ENCODE results near the gene CTTNBP2. TPM values are rescaled to one million over a fixed set of nuclear protein-coding genes. Genes with fewer than 3 reads are reported as not detected.

Gene CTTNBP2
- polyA plus RNA-seq, 4 donors: 24.5 to 32.1 (median 28.5) TPM

DNA sequence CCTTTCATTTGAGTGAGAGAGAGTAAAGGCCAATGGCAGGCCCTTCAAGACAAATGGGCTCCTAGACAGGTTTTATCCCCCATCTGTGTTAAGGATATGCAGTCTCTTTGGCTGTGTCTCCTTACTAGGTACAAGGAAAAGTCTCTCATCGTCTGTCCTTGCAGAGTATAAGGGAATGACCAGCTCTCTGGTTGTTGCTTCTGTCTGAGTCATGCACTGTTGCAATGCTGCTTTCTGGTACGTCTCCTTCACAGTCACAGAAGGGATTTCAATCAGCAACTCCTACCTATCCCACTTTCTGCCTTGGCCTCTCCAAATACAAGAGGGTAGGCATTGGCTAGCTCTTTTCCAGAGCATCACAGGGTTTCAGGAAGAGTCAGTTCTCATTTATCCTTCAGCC, 48.1 kb downstream of the CTTNBP2 start:
- no peak for DNase-seq (ENCODE audit: low read depth in 4 of 4, low spot score in 3 of 4)

DNA sequence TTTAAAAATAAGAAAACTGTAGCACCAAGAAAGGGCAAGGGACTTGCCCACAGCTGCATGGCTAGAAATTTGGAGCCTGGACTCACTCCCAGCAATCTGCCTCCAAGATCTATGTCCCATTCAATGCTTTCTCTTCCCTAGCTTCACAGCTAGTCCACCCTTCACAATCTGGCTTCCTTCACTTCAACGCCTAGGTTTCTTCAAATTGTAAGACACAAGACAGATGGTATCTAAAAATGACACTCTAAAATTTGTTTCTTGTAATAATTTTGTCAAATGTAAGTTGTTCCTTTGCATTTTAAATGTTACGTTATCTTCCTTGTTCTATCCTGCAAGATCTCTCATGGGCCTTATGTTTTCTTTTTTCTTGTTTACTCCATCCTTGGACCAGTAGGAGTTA, 48.6 kb downstream of the CTTNBP2 start:
- no peak for DNase-seq (ENCODE audit: low read depth in 4 of 4, low spot score in 3 of 4)

- no peak for DNase-seq (ENCODE audit: low read depth in 4 of 4, low spot score in 3 of 4)
Observed at GRCh38 chr7:117819558-117819957, 53.7 kb downstream of the CTTNBP2 start.

DNA sequence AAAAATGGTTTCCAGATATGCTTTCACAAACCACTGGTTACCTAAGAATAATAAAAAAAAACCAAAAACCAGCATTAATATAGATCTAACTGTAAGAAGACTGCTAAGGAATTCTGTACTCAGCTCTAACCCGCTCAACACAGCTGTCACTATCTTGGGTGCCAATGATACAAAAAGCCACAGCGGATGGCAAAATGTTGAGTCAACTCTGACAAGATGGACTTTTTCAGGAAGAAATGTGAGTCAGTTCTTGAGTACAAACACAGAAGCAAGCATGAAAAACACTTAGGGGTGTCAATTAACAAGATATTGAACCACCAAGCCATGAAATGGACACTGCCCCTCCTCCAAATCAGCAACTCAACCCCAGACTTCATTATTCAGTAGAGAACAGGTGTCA, 55.0 kb downstream of the CTTNBP2 start:
- no peak for DNase-seq (ENCODE audit: low read depth in 4 of 4, low spot score in 3 of 4)

DNA sequence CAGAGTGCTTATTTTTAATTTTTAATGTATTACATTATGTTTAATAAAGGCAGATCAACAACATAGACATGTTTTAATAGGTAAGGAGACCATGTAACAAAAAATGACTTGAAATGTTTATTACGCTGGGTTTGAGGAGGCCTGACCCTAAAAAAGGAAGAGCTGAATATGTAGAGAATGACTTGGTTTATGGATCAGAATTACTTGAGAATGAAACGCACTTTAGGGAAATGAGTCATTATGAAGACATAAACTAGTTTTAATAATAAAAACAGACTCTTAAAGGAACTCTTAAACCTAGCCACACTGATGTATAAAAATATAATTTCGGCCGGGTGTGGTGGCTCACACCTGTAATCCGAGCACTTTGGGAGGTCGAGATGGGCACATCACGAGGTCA, 56.5 kb downstream of the CTTNBP2 start:
- no peak for DNase-seq (ENCODE audit: low read depth in 4 of 4, low spot score in 3 of 4)

- DNase-seq (ENCODE audit: low read depth in 4 of 4, low spot score in 3 of 4): no peak
Observed at GRCh38 chr7:117811696-117812095, 61.5 kb downstream of the CTTNBP2 start.

DNA sequence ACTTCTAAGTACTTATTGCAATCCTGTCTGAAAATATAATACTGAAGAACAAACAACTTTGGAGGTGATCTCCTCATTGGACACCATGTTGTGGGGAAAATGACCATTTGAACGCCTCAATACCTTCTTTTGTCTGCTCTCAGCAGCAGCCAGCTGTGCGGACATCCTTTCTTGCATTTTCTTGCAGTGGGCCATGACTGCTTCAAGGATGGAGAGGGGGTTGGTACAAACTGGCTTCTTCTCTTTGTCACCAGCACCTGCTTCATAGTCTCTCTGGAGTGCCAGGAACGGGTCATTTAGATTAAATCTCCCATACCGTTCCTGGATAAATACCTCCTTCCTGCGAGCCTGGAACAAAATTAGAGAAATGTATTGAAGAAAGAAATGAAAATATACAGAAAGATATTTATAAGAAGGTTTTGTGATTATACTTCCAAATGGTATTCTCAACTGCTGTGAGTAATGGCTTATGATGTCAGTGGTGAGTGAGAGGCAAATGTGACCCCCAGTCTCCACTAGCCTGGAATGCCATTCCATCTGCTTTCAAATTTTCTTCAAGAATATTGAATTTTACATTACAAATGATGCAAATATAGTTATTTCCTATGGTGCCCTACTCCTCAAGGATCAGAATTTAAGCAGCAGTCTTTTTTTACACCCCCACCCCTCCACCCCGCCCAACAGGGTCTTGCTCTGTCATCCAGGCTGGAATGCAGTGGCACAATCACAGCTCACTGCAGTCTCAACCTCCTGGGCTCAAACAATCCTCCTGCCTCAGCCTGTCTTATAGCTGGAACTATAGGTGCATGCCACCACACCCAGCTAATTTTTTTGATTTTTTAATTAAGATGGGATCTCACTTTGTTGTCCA, 62.4 kb downstream of the CTTNBP2 start:
- no peak for DNase-seq (ENCODE audit: low read depth in 4 of 4, low spot score in 3 of 4)

- DNase-seq (ENCODE audit: low read depth in 4 of 4, low spot score in 3 of 4): no peak
Observed at GRCh38 chr7:117809958-117810357, 63.3 kb downstream of the CTTNBP2 start.

DNA sequence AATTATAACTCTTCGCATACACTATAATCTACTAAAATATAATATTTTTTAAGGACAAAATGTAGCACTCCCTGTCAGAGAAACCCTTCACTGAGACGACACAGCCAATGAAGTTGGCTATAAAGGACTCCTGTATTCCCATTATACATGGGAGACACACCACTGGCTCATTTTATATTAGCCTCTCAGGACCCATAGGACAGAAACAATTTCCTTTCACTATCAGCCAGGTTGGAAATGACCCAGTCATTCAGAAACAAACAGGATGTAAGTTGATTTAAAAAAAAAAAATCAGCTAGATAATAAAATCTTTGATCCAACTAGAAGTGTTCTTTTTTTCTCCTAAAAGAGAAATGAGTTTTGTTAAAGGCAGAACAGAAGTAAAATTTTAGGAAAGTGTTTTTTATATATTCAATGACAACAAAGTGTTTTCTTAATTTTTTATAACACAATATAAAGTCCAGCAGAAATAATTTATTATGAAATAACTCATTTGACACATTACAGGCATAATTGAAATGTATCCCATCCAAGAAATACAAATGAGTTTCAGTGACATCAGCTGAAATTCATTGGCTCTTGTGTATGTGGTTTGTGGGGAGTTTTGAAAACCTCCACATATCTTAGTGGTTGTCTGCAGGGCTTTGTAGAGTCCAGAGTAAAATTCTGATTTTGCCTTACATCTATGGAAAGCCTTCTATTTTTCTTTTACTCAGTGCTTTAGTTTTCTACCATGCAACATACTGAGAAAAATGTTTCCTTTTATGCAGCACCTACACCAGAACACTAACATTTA, 64.1 kb downstream of the CTTNBP2 start:
- DNase-seq (ENCODE audit: low read depth in 4 of 4, low spot score in 3 of 4): no peak

DNA sequence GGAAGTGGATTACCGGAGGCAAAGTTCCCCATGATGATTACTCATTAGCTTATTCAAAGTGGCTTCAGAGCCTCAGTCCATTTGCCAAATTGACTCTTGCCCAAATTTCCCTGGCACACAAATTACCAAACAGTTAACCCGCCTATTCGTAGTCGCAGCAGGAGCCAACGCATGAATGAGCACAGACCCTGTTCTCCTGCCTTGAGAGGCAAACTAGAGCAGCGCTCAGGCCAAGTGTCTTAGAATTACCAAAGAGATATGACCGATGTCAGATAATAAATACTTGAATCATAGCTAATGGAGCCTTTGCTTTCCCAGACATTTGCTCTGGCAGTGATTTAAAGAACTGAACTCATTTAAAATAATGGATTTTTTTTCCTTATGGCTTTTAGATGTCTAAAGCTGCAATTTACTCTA, 64.9 kb downstream of the CTTNBP2 start:
- DNase-seq (ENCODE audit: low read depth in 4 of 4, low spot score in 3 of 4): no peak

- DNase-seq (ENCODE audit: low read depth in 4 of 4, low spot score in 3 of 4): no peak
Observed at GRCh38 chr7:117807676-117808075, 65.6 kb downstream of the CTTNBP2 start.

DNA sequence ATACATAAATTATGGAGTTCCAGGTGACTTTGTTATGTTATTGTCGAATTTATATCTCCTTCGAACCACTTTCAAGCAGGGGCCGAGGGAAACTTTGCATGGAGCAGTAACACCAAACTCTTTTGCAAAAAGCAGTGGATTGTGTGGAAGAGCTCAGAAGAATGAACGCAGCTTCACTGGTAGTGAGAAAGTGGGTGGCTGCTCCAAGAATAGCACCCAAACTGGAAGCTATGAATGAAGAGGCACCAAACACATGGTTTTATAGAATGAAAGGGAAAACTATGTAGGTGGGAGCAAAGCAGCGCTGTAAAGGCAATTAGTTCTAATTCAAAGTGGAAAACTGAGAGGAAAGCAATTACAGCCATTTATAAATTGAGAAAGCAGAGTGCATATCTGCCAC, 67.2 kb downstream of the CTTNBP2 start:
- no peak for DNase-seq (ENCODE audit: low read depth in 4 of 4, low spot score in 3 of 4)

GRCh38 chr7:117805241-117805640, 68.0 kb downstream of the CTTNBP2 start:
- DNase-seq (ENCODE audit: low read depth in 4 of 4, low spot score in 3 of 4): no peak

DNA sequence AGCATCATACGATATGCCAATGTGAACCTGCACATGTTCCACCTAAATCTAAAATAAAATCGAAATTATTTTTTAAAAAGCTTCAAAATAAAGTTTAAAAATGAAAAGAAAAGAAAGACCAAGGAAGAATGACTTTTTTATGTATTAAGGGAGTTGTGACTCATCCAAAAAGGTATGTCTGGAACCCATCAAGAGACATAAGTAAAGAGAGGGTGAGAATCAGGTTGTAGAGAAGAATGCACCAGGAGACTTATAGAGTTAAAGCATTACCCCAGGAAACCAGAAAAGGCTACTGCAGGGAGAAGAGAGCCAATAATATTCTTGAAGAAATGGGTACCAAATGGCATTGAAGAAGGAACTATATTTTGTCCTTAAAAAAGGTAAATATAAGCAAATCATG, 69.8 kb downstream of the CTTNBP2 start:
- DNase-seq (ENCODE audit: low read depth in 4 of 4, low spot score in 3 of 4): no peak

- no peak for DNase-seq (ENCODE audit: low read depth in 4 of 4, low spot score in 3 of 4)
Observed at GRCh38 chr7:117802660-117803059, 70.6 kb downstream of the CTTNBP2 start.

GRCh38 chr7:117800841-117801240, 72.4 kb downstream of the CTTNBP2 start:
- DNase-seq (ENCODE audit: low read depth in 4 of 4, low spot score in 3 of 4): no peak

DNA sequence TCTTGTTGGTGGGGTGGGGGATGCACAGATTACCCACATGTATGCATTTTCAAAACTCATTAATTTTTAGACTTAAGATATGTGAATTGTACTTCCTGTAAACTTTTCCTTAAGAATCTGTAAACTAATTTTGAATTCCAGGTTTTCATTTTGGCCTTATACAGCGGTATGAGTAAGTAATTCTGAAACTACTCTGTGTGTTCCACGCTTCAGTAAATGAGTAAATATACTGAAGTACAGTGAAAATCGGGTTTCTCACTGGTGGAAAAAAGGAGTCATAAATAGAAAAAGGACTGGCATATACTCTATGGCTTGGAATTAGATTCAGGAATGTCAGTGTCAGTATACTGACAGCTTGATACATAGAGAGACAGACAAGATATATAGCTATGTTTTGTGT, 72.8 kb downstream of the CTTNBP2 start:
- DNase-seq (ENCODE audit: low read depth in 4 of 4, low spot score in 3 of 4): no peak

GRCh38 chr7:117796889-117797288, 76.4 kb downstream of the CTTNBP2 start:
- no peak for DNase-seq (ENCODE audit: low read depth in 4 of 4, low spot score in 3 of 4)

DNA sequence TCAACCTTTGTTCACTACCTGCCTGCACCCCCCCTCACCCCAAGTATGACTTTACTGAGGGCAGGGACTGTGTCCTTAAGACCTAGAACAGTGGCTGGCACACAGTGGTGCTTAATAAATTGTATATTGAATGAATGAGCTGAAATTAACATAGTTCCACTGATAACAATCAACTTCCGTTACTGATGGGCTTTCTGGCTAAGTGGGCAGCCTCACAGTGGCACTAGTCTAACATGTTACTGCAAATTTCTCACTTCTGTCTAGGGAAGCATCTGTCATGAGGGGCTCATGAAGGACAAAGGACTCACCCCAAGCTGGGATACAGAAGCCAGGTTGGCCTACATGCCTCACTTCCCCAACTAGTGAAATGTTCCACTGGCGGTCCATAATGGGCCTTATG, 79.3 kb downstream of the CTTNBP2 start:
- no peak for DNase-seq (ENCODE audit: low read depth in 4 of 4, low spot score in 3 of 4)

- no peak for DNase-seq (ENCODE audit: low read depth in 4 of 4, low spot score in 3 of 4)
Observed at GRCh38 chr7:117793521-117793920, 79.7 kb downstream of the CTTNBP2 start.

DNA sequence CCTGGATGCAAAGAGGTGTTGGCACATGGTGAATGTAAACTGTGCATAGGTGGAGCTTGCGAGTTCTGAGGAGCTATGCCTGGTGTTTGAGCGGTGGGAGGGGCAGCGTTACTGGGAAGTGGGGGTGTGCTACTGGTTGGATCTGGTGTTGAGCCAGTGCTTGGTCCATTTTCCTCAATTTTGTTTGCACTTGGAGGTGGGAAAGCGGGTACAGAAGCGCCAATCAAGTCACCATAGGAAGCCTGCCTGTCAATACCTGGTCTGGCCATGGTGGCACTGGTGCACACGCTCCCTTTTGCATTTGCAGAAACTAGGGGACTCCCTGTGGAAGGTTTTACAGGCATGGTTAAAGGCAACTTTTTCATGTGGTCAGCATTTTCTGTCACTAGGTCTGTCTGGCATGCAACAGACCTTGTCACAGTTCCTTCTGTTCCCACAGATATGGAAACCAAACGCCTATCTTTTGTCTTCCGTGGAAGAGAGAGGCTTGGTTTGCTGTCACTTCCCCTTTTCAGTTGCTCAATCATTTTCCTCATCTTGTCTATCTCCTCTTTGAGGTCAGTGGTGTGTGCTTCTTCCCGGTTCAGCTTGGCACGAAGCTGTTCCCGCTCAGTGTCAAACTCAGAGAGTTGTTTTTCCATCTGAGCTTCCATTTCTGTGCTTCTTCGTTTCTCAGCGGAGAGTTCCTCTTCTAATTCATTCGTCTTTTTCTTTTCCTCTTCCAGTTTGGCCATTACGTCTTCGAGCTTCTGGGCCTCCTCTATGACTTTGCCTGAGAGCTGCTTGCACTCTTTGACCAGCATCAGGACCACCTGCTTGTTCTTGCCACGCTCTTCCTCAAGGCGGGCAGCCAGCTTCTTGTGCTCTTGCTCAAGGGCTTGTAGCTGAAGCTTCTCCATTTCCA, 81.1 kb downstream of the CTTNBP2 start:
- no peak for DNase-seq (ENCODE audit: low read depth in 4 of 4, low spot score in 3 of 4)
